Measurements from ENCODE around the gene PFKL. TPM values are rescaled to one million over a fixed set of nuclear protein-coding genes. Genes with fewer than 3 reads are reported as not detected.

The PFKL gene
- total and polyA plus RNA-seq, 2 of the 8 experiments (the other 6 are each of a cell fraction or from before 2014, with no cell fraction given): 80.2 to 82.3 TPM

GRCh38 chr21:44347911-44348451, 48.1 kb downstream of the PFKL start (continued):
- TF ChIP-seq, protein P1, sequence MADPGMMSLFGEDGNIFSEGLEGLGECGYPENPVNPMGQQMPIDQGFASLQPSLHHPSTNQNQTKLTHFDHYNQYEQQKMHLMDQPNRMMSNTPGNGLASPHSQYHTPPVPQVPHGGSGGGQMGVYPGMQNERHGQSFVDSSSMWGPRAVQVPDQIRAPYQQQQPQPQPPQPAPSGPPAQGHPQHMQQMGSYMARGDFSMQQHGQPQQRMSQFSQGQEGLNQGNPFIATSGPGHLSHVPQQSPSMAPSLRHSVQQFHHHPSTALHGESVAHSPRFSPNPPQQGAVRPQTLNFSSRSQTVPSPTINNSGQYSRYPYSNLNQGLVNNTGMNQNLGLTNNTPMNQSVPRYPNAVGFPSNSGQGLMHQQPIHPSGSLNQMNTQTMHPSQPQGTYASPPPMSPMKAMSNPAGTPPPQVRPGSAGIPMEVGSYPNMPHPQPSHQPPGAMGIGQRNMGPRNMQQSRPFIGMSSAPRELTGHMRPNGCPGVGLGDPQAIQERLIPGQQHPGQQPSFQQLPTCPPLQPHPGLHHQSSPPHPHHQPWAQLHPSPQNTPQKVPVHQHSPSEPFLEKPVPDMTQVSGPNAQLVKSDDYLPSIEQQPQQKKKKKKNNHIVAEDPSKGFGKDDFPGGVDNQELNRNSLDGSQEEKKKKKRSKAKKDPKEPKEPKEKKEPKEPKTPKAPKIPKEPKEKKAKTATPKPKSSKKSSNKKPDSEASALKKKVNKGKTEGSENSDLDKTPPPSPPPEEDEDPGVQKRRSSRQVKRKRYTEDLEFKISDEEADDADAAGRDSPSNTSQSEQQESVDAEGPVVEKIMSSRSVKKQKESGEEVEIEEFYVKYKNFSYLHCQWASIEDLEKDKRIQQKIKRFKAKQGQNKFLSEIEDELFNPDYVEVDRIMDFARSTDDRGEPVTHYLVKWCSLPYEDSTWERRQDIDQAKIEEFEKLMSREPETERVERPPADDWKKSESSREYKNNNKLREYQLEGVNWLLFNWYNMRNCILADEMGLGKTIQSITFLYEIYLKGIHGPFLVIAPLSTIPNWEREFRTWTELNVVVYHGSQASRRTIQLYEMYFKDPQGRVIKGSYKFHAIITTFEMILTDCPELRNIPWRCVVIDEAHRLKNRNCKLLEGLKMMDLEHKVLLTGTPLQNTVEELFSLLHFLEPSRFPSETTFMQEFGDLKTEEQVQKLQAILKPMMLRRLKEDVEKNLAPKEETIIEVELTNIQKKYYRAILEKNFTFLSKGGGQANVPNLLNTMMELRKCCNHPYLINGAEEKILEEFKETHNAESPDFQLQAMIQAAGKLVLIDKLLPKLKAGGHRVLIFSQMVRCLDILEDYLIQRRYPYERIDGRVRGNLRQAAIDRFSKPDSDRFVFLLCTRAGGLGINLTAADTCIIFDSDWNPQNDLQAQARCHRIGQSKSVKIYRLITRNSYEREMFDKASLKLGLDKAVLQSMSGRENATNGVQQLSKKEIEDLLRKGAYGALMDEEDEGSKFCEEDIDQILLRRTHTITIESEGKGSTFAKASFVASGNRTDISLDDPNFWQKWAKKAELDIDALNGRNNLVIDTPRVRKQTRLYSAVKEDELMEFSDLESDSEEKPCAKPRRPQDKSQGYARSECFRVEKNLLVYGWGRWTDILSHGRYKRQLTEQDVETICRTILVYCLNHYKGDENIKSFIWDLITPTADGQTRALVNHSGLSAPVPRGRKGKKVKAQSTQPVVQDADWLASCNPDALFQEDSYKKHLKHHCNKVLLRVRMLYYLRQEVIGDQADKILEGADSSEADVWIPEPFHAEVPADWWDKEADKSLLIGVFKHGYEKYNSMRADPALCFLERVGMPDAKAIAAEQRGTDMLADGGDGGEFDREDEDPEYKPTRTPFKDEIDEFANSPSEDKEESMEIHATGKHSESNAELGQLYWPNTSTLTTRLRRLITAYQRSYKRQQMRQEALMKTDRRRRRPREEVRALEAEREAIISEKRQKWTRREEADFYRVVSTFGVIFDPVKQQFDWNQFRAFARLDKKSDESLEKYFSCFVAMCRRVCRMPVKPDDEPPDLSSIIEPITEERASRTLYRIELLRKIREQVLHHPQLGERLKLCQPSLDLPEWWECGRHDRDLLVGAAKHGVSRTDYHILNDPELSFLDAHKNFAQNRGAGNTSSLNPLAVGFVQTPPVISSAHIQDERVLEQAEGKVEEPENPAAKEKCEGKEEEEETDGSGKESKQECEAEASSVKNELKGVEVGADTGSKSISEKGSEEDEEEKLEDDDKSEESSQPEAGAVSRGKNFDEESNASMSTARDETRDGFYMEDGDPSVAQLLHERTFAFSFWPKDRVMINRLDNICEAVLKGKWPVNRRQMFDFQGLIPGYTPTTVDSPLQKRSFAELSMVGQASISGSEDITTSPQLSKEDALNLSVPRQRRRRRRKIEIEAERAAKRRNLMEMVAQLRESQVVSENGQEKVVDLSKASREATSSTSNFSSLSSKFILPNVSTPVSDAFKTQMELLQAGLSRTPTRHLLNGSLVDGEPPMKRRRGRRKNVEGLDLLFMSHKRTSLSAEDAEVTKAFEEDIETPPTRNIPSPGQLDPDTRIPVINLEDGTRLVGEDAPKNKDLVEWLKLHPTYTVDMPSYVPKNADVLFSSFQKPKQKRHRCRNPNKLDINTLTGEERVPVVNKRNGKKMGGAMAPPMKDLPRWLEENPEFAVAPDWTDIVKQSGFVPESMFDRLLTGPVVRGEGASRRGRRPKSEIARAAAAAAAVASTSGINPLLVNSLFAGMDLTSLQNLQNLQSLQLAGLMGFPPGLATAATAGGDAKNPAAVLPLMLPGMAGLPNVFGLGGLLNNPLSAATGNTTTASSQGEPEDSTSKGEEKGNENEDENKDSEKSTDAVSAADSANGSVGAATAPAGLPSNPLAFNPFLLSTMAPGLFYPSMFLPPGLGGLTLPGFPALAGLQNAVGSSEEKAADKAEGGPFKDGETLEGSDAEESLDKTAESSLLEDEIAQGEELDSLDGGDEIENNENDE (IDR thresholded peaks at IDR 0.05; ENCODE audit: insufficient replicate concordance, low read length): no peak

All from H1 (cell line).